ENCODE results near the gene NFKBIE. TPM values are rescaled to one million over a fixed set of nuclear protein-coding genes. Genes with fewer than 3 reads are reported as not detected.
"Not testable (repeated sequence)": the region's sequence is repeated elsewhere in the genome, so short reads cannot be mapped to it uniquely, and the experiment has no call there.

The NFKBIE gene, protein sequence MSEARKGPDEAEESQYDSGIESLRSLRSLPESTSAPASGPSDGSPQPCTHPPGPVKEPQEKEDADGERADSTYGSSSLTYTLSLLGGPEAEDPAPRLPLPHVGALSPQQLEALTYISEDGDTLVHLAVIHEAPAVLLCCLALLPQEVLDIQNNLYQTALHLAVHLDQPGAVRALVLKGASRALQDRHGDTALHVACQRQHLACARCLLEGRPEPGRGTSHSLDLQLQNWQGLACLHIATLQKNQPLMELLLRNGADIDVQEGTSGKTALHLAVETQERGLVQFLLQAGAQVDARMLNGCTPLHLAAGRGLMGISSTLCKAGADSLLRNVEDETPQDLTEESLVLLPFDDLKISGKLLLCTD
- total RNA-seq, result 46.3 and 61.5 TPM in 2 replicates

- TF ChIP-seq, protein P1, sequence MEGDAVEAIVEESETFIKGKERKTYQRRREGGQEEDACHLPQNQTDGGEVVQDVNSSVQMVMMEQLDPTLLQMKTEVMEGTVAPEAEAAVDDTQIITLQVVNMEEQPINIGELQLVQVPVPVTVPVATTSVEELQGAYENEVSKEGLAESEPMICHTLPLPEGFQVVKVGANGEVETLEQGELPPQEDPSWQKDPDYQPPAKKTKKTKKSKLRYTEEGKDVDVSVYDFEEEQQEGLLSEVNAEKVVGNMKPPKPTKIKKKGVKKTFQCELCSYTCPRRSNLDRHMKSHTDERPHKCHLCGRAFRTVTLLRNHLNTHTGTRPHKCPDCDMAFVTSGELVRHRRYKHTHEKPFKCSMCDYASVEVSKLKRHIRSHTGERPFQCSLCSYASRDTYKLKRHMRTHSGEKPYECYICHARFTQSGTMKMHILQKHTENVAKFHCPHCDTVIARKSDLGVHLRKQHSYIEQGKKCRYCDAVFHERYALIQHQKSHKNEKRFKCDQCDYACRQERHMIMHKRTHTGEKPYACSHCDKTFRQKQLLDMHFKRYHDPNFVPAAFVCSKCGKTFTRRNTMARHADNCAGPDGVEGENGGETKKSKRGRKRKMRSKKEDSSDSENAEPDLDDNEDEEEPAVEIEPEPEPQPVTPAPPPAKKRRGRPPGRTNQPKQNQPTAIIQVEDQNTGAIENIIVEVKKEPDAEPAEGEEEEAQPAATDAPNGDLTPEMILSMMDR (IDR thresholded peaks at IDR 0.05; ENCODE audit: insufficient read depth, low read length, poor library complexity, severe bottlenecking), result peak; percentile 31
- Histone ChIP-seq H3K4me3 (ENCODE audit: low read depth, low read length) (peak within 1 kb of the TSS; percentile 70), H3K27me3 (ENCODE audit: control insufficient read depth, insufficient read depth, low read length) (peaks cover 21% of the 10 kb centered on the region), H3K36me3 (ENCODE audit: control insufficient read depth, insufficient read depth, low read length) (no peaks in the 10 kb centered on the region)
- DNase-seq (ENCODE audit: low read depth), result peak; percentile 74
Observed at GRCh38 chr6:44265007-44265721, at the start of gene NFKBIE. TSS of gene NFKBIE (minus strand) at chr6:44265551. CDS start at chr6:44265346, 205 bp downstream.

DNA sequence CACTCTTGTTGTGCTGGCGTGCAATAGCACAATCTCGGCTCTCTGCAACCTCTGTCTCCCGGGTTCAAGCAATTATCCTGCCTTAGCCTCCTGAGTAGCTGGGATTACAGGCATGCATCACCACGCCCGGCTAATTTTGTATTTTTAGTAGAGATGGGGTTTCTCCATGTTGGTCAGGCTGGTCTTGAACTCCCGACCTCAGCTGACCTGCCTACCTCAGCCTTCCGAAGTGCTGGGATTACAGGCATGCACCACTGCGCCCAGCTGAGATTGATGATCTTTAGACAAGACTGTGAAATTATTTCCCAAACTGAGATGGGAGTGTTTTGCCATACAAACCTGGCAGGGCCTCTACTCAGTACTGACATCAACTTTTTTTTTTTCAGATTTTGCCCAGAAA, 49.3 kb upstream of the NFKBIE start:
- DNase-seq (ENCODE audit: low read depth); H3K4me3 ChIP-seq (ENCODE audit: low read depth, low read length); H3K36me3 ChIP-seq (ENCODE audit: control insufficient read depth, insufficient read depth, low read length); H3K27me3 ChIP-seq (ENCODE audit: control insufficient read depth, insufficient read depth, low read length): not testable (repeated sequence)

- DNase-seq (ENCODE audit: low read depth), result peak; percentile 56
- Histone ChIP-seq H3K4me3 (ENCODE audit: low read depth, low read length) (peak within 1 kb of the TSS; percentile 66), H3K27me3 (ENCODE audit: control insufficient read depth, insufficient read depth, low read length) (peaks cover 2% of the 10 kb centered on the region), H3K36me3 (ENCODE audit: control insufficient read depth, insufficient read depth, low read length) (peaks cover 2% of the 10 kb centered on the region)
- TF ChIP-seq, protein P1 (IDR thresholded peaks at IDR 0.05; ENCODE audit: insufficient read depth, low read length, poor library complexity, severe bottlenecking), result peak; percentile 99
Observed at GRCh38 chr6:44312901-44313788, 47.8 kb upstream of the NFKBIE start, which contains the start of gene AARS2. TSS of gene AARS2 (minus strand) at chr6:44313347. CDS start at chr6:44313323, 24 bp downstream.

DNA sequence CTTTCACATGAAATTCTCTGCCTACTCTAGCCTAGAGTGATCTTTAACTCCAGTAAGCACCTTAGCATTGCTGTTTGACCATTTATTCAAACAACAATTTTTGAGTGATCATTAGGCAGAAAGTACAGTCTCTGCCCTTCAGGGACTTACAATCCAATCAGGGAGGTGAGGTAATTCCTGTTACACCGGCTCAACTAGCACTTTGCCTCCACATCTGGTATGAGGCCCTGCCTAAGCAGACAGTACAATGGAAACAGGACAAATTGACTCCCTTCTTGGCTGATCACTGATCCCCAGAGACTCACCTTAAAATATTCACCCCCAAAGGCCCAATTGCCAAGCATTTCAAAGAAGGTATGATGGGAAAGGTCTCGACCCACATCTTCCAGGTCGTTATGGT, 46.4 kb upstream of the NFKBIE start:
- no peak for DNase-seq (ENCODE audit: low read depth)
- H3K36me3 ChIP-seq (ENCODE audit: control insufficient read depth, insufficient read depth, low read length), result peaks cover 2% of the 10 kb centered on the region
- H3K4me3 ChIP-seq (ENCODE audit: low read depth, low read length), result no peak overlapping the region
- TF ChIP-seq, protein P1 (IDR thresholded peaks at IDR 0.05; ENCODE audit: insufficient read depth, low read length, poor library complexity, severe bottlenecking), result no peak
- H3K27me3 ChIP-seq (ENCODE audit: control insufficient read depth, insufficient read depth, low read length), result peaks cover 2% of the 10 kb centered on the region

DNA sequence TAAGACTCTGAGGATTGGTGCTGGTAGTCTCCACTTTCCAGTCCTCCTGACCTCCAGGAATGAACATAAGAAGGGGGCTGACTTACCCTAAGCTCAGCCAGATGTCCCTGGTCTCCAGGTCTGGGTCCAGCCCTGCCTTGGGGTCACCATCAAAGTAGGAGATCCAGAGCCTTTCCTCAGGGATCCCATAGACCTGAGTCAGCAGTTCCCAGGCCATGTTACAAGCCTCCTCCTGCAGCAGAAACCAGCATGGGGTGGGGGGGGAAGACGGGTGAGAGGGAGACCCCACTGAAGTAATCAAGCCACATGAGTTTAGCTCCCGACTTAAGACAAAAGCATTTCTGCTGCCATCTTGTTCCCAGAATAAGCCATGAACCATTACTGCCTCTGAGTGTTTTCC, 46.0 kb upstream of the NFKBIE start:
- no peak for DNase-seq (ENCODE audit: low read depth)
- H3K4me3 ChIP-seq (ENCODE audit: low read depth, low read length), result no peak overlapping the region
- H3K36me3 ChIP-seq (ENCODE audit: control insufficient read depth, insufficient read depth, low read length), result peaks cover 2% of the 10 kb centered on the region
- TF ChIP-seq, protein P1 (IDR thresholded peaks at IDR 0.05; ENCODE audit: insufficient read depth, low read length, poor library complexity, severe bottlenecking), result no peak
- peaks cover 1% of the 10 kb centered on the region for H3K27me3 ChIP-seq (ENCODE audit: control insufficient read depth, insufficient read depth, low read length)
